Middle frontal gyrus (tissue), 1 donor: Measurements from ENCODE around the gene STIM2.

Experiments
- DNase-seq: peaks from one replicate; pipeline ENCODE4 v3.0.0-alpha.2; 2015; ENCODE audit warnings: low spot score; ENCODE audit errors: extremely low spot score

The STIM2 gene

GRCh38 chr4:26900765-26901164 lies 40.1 kb downstream of the STIM2 start:
- no peak for DNase-seq

DNA sequence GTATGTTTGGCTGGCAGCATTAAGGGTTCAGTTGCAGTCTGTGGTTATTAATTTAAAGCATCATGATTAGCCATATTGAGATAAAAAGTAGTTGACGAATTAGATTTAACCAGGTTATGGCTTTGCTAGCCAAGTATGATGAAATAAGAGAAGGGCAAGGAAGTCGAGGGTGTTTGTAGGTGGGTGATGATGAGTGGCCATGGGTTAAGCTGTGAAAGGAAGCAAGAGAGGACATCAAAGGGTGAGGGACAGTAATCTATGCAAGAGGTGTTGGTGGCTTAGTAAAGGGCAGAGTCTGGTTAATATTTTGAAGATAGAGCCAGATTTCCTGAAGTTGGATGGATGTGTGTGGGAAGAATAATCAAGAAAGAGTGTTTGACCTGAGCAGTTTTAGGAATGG lies 44.5 kb downstream of the STIM2 start:
- DNase-seq: no peak

GRCh38 chr4:26907731-26908599 lies 47.3 kb downstream of the STIM2 start:
- no peak for DNase-seq

DNA sequence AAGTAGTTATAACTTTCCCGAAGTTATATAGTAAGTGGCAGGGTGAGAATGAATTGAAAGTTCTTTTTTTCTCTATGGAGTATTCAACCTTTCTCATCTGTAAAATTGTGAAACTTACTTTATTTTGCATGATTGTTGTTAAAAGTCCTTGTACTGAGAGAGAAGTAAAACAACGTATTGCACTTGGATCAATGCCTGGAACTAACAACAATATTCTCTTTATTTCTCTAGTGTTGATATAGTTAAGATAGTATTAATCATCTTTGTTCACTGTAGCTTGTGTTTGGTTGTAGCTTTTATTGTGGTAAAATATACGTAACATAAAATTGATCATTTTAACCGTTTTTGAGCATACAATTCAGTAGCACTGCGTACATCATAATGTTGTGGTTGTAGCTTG lies 48.7 kb downstream of the STIM2 start:
- DNase-seq: no peak

- no peak for DNase-seq
These were observed 50.6 kb downstream of the STIM2 start for GRCh38 chr4:26911254-26911653.

DNA sequence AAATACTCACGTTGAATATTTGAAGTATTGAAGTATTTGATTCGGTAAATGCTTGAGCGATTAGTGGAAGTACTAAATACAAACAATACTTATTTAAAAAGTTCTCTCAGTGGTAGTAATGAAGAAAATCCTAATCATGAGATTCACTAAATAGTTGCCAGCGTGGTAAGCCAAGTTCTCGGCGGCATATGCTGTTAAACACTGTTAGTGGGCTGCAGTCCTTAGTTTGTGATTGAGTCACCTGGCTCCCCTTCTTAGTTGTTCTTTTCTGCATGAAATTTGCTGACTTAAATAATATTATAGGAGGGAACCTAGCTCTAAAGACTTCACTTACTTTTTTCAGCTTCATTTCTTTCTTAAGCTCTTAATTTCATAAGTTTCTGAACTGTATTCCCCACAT lies 51.4 kb downstream of the STIM2 start:
- DNase-seq: no peak

DNA sequence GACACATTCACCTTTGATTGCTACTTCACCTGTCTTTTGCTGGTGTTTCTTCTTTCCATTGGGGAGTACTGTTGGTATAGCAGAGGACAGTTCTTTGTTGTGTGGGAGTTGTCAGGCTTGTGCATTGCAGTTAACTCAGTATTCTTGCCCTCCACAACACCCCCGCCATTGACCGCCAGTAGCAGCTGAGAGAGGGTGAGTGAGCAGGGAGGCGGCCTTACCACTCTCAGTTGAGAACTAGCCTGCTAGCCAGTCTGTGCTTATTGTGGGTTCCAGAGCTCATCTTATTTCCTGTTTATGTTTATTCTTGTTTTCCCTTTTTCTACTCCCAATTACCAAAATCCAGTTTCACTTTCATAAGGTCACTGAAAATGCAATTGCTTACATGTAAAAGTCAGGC lies 52.2 kb downstream of the STIM2 start:
- DNase-seq: no peak

DNA sequence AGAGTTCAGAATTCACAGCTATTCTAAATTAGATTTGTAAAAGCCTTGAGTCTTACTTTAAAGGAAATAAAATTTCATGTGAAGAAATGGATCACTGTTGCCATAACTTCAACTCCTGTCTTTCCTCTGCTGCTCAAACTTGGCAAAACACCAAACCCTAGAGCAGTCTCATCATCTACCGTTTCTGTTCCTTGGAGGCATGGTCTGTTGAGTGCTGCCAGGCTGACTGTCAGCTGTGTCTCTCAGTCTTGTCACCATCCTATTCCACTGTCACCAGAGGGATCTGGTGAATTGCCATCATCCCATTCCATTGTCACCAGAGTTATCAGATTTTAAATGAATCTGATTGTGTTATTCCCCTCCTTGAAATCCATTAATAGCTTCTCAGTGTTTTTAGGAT lies 55.6 kb downstream of the STIM2 start:
- DNase-seq: no peak

GRCh38 chr4:26930964-26931363 lies 70.3 kb downstream of the STIM2 start:
- no peak for DNase-seq

DNA sequence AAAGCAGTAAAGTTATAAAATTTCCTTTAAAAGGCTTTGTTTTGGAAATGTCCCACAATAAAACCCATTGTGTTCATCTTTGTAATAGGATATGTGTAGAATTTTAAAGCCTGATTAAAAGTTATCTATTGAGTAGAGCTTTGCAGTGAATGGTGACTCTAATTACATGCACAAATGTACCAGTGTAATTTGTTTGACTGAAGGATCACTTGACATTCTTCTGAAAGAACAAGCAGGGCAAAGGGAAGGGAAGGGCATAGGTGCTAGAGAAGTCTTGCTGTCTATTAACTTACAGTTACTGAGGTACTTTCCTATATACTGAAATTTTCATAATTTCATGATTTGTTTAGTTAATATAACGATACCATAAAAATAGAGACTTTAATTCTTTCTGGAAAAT lies 70.8 kb downstream of the STIM2 start:
- DNase-seq: no peak

DNA sequence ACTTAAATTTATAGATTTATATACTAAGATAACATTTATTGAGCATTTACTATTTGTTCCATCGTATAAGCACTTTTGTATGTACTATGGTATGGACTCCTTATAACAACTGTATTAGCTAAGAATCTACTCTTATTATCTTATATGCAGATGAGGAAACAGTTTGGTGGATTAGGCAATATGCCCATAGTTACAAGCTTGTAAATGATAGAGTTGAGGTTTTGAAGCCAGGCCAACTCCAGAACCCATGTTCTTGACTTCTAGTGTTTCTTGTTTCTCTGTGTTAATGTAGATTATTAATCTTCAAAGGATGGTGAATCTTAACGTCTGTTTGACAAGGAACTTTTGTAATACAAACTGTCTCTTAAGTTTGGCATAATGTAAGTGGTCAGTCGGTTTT lies 71.3 kb downstream of the STIM2 start:
- DNase-seq: no peak

GRCh38 chr4:26935397-26935796 lies 74.8 kb downstream of the STIM2 start:
- DNase-seq: no peak

GRCh38 chr4:26936284-26937065 lies 75.8 kb downstream of the STIM2 start:
- no peak for DNase-seq

DNA sequence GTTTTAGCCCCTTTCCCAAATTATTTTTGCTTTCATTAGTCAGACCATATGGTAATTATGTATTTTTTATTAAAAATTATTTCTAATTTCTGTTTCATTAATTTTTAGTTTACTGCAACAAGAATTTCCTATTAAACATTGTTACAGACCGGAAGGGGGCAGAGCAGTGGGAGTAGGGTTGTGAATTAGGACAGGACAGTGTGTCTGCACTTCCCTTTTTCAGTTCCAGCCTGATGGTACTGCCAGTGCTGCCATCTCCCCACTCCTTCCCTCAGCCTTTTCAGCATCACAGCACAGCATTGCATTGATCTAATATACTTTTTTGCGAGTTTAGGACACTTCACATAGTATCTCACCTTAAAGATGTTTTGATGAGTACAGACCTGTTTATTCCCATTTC lies 76.5 kb downstream of the STIM2 start:
- DNase-seq: no peak

GRCh38 chr4:26937567-26937966 lies 76.9 kb downstream of the STIM2 start:
- no peak for DNase-seq

- no peak for DNase-seq
These were observed 77.9 kb downstream of the STIM2 start for GRCh38 chr4:26938516-26938915.

GRCh38 chr4:26941951-26942350 lies 81.3 kb downstream of the STIM2 start:
- DNase-seq: no peak

- no peak for DNase-seq
These were observed 82.2 kb downstream of the STIM2 start for GRCh38 chr4:26942871-26943270.

- no peak for DNase-seq
These were observed 82.8 kb downstream of the STIM2 start for GRCh38 chr4:26943391-26943790.

GRCh38 chr4:26945794-26946193 lies 85.2 kb downstream of the STIM2 start:
- no peak for DNase-seq

DNA sequence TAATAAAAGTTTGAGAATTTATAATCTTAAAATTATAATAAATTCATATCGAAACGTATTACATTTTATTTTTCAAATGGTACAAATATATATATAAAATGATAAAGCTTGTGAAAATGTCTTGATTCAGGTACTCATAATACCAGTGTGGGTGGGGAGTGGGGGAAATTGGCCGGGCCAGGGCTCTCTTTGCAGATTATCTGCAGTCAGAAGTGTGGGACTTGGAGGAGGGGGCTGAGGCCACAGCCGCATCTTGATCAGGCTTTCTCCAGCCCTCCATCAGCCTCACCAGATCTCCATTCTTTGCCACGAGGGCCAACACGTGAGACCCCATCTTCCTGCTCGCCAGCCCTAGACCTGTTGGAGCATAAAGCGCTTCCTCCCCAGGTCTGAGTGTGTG lies 86.7 kb downstream of the STIM2 start:
- no peak for DNase-seq

DNA sequence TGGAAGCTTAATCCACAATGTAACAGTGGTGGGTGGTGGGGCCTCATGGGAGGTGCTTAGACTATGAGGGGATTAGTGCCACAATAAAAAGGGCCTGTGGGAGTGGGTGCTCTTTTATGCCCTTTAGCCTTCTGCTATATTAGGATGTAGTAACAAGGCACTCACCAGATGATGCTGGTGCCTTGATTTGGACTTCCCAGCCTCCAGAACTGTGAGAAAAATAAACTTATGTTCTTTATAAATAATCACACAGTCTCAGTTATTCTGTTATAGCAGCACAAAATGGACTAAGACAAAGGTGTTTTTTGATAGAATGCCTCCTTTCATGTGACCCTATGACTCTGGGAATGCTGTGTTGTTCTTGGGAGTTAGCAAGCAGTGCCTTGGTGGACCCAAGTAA lies 89.8 kb downstream of the STIM2 start:
- no peak for DNase-seq

DNA sequence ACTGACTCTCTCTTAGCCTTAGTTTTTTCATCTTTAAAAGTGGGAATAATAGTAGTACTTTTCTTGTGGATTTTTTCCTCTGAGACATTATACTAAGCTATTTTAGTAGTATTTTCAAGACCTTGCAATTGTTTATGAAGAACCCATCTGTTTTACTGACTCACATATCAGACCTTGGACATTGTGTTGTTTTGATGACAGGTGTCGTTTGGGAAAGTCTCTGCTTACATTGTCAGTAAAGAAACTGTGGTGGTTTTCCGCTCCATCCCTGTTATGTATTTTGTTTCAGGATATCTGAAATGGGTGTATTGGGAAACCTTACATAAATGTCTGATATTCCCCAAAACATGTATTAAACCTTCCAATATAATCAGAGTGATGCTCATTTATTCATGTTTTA lies 92.2 kb downstream of the STIM2 start:
- no peak for DNase-seq
